Stimulated activated CD4-positive, alpha-beta T cell treated with anti-CD3 and anti-CD28 coated beads, Interleukin-1b, Interleukin-23, amount 100 ng/mL, for 48 hours (primary cell): ENCODE data around the gene PSAP.

Experiments
- DNase-seq: peaks from one replicate; pipeline ENCODE4 v3.0.0-alpha.2; 2020

The PSAP gene

DNA sequence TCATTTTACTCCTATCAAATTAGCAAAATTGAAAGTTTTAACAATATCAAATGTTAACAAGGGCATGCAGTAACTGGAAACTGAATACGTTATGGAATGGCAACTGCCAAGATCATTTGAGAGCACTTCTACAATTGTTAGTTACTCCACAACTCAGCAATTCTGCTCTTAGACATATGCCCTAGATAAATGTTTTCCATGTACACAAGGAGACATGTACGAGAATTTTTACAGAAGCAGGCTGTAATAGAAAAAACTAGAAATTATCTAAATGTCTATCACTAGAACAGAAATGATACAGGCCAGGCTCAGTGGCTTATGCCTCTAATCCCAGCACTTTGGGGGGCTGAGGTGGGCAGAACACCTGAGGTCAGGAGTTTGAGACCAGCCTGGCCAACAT, 7.0 kb downstream of the PSAP start:
- no peak for DNase-seq

- no peak for DNase-seq
Observed at GRCh38 chr10:71842856-71843686, 8.0 kb downstream of the PSAP start.

- DNase-seq: no peak
Observed at GRCh38 chr10:71842422-71842821, 8.6 kb downstream of the PSAP start.

- DNase-seq: no peak
Observed at GRCh38 chr10:71840958-71841335, 10.1 kb downstream of the PSAP start.

GRCh38 chr10:71840177-71840957, 10.7 kb downstream of the PSAP start:
- DNase-seq: no peak

- no peak for DNase-seq
Observed at GRCh38 chr10:71838264-71839211, 12.5 kb downstream of the PSAP start.

DNA sequence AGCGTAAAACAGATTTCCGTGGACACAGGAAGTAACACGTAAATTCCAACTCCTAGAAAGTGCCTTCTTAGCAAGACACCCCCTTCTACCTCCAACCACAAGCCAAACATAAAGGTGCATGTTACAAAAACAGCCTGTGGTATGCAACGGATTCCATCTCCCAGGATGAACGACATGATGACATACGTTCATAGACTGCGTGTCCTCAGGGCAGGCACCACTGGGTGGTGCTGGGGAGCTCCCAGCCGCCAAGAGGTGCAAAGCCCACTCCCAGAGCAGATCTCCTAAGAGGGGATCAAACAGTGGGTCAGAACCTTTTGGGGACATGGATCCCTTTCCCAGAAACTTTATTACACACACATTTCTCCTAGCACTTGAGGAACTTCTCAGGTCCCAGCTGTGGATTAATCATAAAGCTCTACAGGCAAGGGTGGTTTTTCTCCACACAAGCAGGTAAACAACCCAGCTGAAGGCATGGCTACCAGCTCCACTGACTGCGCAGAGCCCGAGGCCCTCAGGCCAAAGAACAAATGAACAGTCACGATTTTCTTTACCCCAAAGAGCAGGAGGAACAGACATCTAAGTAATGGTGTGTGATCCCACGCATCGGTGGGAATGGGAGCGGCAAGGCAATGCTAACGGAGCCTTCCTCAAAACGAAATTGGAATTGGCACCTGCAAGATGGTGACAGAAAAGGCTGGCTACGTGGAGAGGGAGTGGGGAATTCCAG, 13.8 kb downstream of the PSAP start:
- no peak for DNase-seq

- DNase-seq: no peak
Observed at GRCh38 chr10:71836596-71836974, 14.5 kb downstream of the PSAP start.

DNA sequence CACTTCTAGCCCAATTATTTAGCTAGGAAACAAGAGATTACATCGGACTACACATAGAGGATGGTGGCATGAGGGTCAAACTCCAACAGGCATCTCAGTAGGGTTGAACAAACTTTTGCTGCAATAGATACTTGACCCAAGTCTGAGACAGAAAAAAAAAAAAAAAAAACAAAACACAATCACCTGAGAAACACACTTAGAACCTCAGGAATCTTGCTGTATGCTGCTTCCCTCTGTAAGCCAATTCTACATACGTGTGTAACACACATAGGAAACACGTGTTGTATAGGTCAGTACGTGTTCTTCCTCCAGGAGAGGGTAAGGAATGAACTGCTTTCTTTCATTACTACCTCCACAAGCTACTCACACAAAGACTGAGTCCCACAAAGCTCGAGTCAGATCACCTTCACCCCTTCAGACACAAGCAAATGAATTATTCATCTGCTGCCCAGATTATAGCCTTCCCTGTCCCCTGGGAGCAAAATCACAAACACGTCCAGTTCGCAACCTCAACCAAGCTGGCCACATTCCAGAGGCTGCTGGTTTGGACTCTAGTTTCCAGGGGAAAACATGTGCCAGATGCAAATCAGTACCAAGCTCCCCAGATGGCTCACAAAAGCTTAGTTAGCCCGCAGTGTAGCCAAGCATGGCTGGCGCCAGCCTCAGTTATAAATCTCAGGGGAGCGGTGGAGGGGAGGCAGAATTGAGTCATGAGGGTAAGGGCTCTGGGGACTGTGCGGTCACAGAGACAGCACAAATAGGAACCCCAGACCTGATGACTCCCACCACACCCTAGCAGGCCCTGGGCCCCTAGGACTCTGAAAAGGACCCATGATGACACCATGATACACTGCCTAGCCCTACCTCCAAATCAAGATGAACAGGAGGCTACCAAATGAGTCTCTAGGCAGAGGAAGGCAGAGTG, 15.1 kb downstream of the PSAP start:
- DNase-seq: no peak

DNA sequence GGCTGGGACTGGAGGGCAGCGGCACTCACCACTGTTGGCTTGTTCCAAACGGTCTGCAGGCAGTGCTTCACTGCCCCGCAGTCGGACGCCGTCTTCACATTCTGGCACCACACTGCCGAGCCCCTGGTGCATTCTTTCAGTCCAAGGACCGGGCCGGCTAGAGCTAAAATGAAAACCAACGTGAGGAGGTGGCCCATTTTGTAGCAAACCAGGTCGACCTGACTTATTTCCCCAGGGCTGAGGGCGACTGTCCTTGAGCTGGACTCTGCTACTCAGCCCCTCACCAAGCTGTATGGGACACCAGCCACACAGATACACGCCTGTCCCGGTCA, 16.7 kb downstream of the PSAP start:
- no peak for DNase-seq

GRCh38 chr10:71833451-71834342, 17.4 kb downstream of the PSAP start:
- no peak for DNase-seq

DNA sequence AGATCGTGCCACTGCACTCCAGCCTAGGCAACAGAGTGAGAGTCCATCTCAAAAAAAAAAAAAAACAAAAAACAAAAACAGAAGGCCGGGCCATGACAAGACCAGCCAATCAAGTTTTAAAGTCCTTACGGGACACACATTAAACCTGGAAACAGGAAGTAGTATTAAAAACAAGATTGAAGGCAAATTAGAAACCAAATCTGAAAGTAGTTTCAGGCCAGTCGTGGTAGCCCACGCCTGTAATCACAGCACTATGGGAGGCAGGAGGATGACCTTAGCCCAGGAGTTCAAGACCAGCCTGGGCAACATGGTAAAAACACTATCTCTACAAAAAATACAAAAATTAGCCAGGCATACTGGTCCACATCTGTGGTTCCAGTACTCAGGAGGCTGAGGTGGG, 18.1 kb downstream of the PSAP start:
- no peak for DNase-seq

- DNase-seq: no peak
Observed at GRCh38 chr10:71831646-71832552, 19.2 kb downstream of the PSAP start.

- no peak for DNase-seq
Observed at GRCh38 chr10:71830726-71831125, 20.3 kb downstream of the PSAP start.

DNA sequence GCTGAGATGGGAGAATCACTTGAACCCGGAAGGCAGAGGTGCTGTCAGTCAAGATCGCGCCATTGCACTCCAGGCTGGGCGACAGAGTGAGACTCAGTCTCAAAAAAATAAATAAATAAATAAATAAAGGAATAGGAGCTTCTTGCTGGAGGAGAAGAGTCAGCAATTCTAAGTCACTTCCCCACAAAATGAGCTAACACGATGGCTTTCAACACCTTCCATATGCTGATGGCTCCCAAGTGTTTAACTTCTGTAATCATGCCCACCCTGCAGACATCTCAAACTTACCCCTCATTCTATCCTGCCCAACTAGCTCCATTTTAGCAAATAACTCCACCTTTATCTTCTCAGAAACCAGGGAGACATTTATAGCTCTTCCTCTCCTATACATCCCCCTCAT, 21.2 kb downstream of the PSAP start:
- DNase-seq: no peak

GRCh38 chr10:71829171-71829570, 21.9 kb downstream of the PSAP start:
- no peak for DNase-seq

DNA sequence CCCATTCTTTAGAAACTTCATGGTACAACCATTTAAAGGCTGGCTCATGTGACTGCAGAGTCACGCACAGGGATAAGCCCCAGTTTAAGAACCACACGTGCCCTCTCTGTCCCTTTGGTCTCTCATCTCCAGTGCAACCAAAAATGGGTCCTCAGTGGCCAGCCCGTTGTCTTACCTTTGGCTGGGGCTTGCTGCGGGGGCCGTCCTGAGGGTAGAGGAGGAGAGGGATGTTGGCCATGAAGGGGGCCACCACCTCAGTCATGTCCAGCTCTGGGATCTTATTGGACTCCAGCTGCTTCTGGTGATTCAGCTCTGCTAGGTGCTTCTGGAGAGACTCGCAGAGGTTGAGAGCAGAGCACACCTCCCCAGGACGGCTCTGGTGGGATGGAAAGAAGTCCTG, 22.3 kb downstream of the PSAP start:
- no peak for DNase-seq

DNA sequence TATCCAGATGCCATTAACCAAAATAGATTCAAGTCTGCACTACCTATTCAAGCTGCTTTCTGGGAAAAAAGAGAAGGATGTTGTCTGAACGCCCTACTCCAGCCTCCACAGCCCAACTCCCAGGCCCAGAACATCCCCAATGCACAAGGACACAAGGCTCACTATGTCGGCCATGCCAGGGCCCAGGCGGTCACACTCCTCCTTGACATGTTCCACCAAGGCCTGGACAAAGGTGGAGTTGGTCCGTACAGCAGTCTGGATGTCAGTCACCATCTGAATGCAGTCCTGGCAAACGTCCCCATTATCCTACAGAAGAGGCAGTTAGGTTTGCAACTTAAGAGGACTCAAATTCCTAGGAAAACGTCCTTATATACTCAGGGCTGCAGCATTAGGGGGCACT, 23.2 kb downstream of the PSAP start:
- DNase-seq: no peak

DNA sequence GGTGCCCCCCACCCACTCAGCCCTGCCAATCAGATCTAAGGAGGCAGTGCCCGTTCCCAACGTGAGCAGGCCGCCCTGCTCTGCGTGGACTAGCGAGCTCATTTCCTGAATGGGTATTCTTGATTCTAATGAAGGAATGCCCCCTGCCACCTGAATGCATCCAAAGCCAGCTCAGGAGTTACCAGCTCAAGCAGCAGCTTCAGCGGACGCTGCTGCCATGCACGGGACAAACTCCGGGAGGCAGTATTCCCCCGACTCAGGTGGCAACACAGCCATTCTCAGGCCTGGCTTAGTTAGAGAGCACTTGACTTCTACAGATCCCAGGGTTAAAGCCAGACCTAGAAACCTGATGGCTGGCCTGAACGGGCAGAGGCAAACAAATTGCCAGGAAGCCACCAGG, 25.8 kb downstream of the PSAP start:
- no peak for DNase-seq
